ENCODE measurements around the gene GLP2R. TPM values are rescaled to one million over a fixed set of nuclear protein-coding genes. Genes with fewer than 3 reads are reported as not detected.

The GLP2R gene
- total RNA-seq, 1 experiment from 2014 or later: 0.22 TPM

GRCh38 chr17:9931144-9931741 lies 105.5 kb downstream of the GLP2R start:
- CTCF ChIA-PET: no interaction called here
- no TSS peak for BruUV-seq (replicated peaks)
- no peak overlapping the region for H3K27ac ChIP-seq (ENCODE audit: low read length)

GRCh38 chr17:9932491-9932890 lies 106.8 kb downstream of the GLP2R start:
- no peaks in the 10 kb centered on the region for H3K79me2 ChIP-seq (ENCODE audit: low read length)
- H3K27ac ChIP-seq (ENCODE audit: low read length): no peak overlapping the region
- no peaks in the 10 kb centered on the region for H3F3A ChIP-seq (ENCODE audit: low read length, unreplicated experiment)
- DNase-seq: no peak
- ChIA-PET POLR2A (ENCODE audit: unreplicated experiment) (no interaction called here), CTCF (no interaction called here)
- no peaks in the 10 kb centered on the region for H4K20me1 ChIP-seq (ENCODE audit: low read length)
- peaks cover 16% of the 10 kb centered on the region; the same call in 1 of the 2 replicates for H3K27me3 ChIP-seq (ENCODE audit: low read length)
- ATAC-seq: no peak
- H3K36me3 ChIP-seq (ENCODE audit: low read depth, low read length): no peaks in the 10 kb centered on the region
- H3K9me2 ChIP-seq (replicated peaks; ENCODE audit: low read length): no peaks in the 10 kb centered on the region
- intact Hi-C loops (cut with micrococcal nuclease): no loop called here
- no peak overlapping the region for H2AFZ ChIP-seq (ENCODE audit: low read length)
- no peaks in the 10 kb centered on the region for H3K9me3 ChIP-seq (ENCODE audit: low read length)
- TF ChIP-seq, protein P1, sequence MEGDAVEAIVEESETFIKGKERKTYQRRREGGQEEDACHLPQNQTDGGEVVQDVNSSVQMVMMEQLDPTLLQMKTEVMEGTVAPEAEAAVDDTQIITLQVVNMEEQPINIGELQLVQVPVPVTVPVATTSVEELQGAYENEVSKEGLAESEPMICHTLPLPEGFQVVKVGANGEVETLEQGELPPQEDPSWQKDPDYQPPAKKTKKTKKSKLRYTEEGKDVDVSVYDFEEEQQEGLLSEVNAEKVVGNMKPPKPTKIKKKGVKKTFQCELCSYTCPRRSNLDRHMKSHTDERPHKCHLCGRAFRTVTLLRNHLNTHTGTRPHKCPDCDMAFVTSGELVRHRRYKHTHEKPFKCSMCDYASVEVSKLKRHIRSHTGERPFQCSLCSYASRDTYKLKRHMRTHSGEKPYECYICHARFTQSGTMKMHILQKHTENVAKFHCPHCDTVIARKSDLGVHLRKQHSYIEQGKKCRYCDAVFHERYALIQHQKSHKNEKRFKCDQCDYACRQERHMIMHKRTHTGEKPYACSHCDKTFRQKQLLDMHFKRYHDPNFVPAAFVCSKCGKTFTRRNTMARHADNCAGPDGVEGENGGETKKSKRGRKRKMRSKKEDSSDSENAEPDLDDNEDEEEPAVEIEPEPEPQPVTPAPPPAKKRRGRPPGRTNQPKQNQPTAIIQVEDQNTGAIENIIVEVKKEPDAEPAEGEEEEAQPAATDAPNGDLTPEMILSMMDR (conservative IDR thresholded peaks at IDR 0.05; ENCODE audit: low read depth, low read length): no peak
- TF ChIP-seq EZH2phosphoT487 (IDR thresholded peaks at IDR 0.05; ENCODE audit: borderline replicate concordance, low read length) (no peak), EZH2 (IDR thresholded peaks at IDR 0.05; ENCODE audit: low read length, unreplicated experiment) (no peak)
- no peaks in the 10 kb centered on the region; the same call in 1 of the 2 replicates for H3K4me1 ChIP-seq (ENCODE audit: insufficient read depth, low read length)
- H3K4me3 ChIP-seq (ENCODE audit: low read length): no peak overlapping the region
- no TSS peak for BruUV-seq (replicated peaks)
- no peak overlapping the region for H3K4me2 ChIP-seq (ENCODE audit: low read length)
- H3K9ac ChIP-seq (ENCODE audit: low read length): no peak overlapping the region

More at GRCh38 chr17:9931144-9931741, 105.5 kb downstream of the GLP2R start:
- H3K4me1 ChIP-seq (ENCODE audit: insufficient read depth, low read length): no peaks in the 10 kb centered on the region; the same call in 1 of the 2 replicates
- no peak overlapping the region for H3K4me2 ChIP-seq (ENCODE audit: low read length)
- DNase-seq (no peak), ATAC-seq (no peak)
- no peak overlapping the region for H2AFZ ChIP-seq (ENCODE audit: low read length)
- H3K4me3 ChIP-seq (ENCODE audit: low read length): no peak overlapping the region
- H4K20me1 ChIP-seq (ENCODE audit: low read length): no peaks in the 10 kb centered on the region
- intact Hi-C loops (cut with micrococcal nuclease): no loop called here
- no peaks in the 10 kb centered on the region for H3K79me2 ChIP-seq (ENCODE audit: low read length)
- H3K9me3 ChIP-seq (ENCODE audit: low read length): no peaks in the 10 kb centered on the region
- POLR2A ChIA-PET (ENCODE audit: unreplicated experiment): no interaction called here
- no peaks in the 10 kb centered on the region for H3K9me2 ChIP-seq (replicated peaks; ENCODE audit: low read length)
- TF ChIP-seq, protein P1 (conservative IDR thresholded peaks at IDR 0.05; ENCODE audit: low read depth, low read length): no peak
- TF ChIP-seq EZH2phosphoT487 (IDR thresholded peaks at IDR 0.05; ENCODE audit: borderline replicate concordance, low read length): no peak
- TF ChIP-seq EZH2 (IDR thresholded peaks at IDR 0.05; ENCODE audit: low read length, unreplicated experiment): no peak
- no peaks in the 10 kb centered on the region for H3K36me3 ChIP-seq (ENCODE audit: low read depth, low read length)
- H3K9ac ChIP-seq (ENCODE audit: low read length): no peak overlapping the region
- H3F3A ChIP-seq (ENCODE audit: low read length, unreplicated experiment): no peaks in the 10 kb centered on the region
- peaks cover 16% of the 10 kb centered on the region; the same call in 1 of the 2 replicates for H3K27me3 ChIP-seq (ENCODE audit: low read length)

DNA sequence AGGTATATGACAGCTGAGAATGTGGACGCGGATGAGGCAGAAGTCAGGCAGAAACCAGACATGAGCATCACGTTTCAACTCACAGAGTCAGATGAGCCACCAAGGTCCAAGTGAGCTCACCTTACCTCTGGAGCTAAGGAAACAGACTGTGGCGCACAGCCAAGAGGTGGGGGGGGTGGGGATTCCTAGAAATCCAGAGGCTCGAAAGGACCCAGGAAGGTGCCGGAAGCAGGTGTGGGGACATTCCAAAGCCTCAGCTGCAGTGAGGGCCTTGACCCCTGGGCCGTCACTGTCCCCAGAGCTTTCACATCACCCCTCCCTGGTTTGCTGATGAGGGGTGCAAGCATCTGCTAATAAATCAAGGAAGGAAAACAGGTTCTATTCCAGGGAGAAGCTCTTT lies 108.6 kb downstream of the GLP2R start:
- DNase-seq (no peak), ATAC-seq (no peak)
- Histone ChIP-seq H2AFZ (ENCODE audit: low read length) (no peak overlapping the region), H3K4me2 (ENCODE audit: low read length) (no peak overlapping the region), H3K27ac (ENCODE audit: low read length) (no peak overlapping the region), H3K36me3 (ENCODE audit: low read depth, low read length) (no peaks in the 10 kb centered on the region), H3F3A (ENCODE audit: low read length, unreplicated experiment) (no peaks in the 10 kb centered on the region), H3K27me3 (ENCODE audit: low read length) (peaks cover 16% of the 10 kb centered on the region; the same call in 1 of the 2 replicates), H4K20me1 (ENCODE audit: low read length) (no peaks in the 10 kb centered on the region), H3K9me3 (ENCODE audit: low read length) (no peaks in the 10 kb centered on the region), H3K4me3 (ENCODE audit: low read length) (no peak overlapping the region), H3K79me2 (ENCODE audit: low read length) (no peaks in the 10 kb centered on the region), H3K9ac (ENCODE audit: low read length) (no peak overlapping the region), H3K9me2 (replicated peaks; ENCODE audit: low read length) (no peaks in the 10 kb centered on the region), H3K4me1 (ENCODE audit: insufficient read depth, low read length) (no peaks in the 10 kb centered on the region)
- ChIA-PET CTCF (no interaction called here), POLR2A (ENCODE audit: unreplicated experiment) (no interaction called here)
- no TSS peak for BruUV-seq (replicated peaks)
- intact Hi-C loops (cut with micrococcal nuclease): no loop called here
- TF ChIP-seq, protein P1 (conservative IDR thresholded peaks at IDR 0.05; ENCODE audit: low read depth, low read length): no peak
- TF ChIP-seq EZH2phosphoT487 (IDR thresholded peaks at IDR 0.05; ENCODE audit: borderline replicate concordance, low read length) (no peak), EZH2 (IDR thresholded peaks at IDR 0.05; ENCODE audit: low read length, unreplicated experiment) (no peak)

All from PC-3 (cell line).